Mesenchymal stem cell (in vitro differentiated cells and primary cell): ENCODE data around the gene PRDM8.

ENCODE experiments used
- DNase-seq: peaks from one replicate; pipeline ENCODE4 v3.0.0-alpha.2; 2013
- H2AFZ ChIP-seq: one replicate; pipeline ENCODE4 v1.6.1; 2013; ENCODE audit warnings: low read depth, mild to moderate bottlenecking, control low read depth, inconsistent platforms, low read length, moderate library complexity
- H2AK5ac ChIP-seq: 2 replicates; pipeline ENCODE4 v1.6.1; 2013; ENCODE audit warnings: low read length, moderate library complexity, mild to moderate bottlenecking, inconsistent platforms; ENCODE audit not compliant: severe bottlenecking
- H2BK120ac ChIP-seq: one replicate; pipeline ENCODE4 v1.6.1; 2013; ENCODE audit warnings: low read depth, mild to moderate bottlenecking, inconsistent platforms, low read length, moderate library complexity
- H2BK12ac ChIP-seq, 2 experiments: one replicate each; pipeline ENCODE4 v1.6.1; 2013; ENCODE audit warnings: inconsistent platforms in 2 of 2, low read length in 2 of 2, mild to moderate bottlenecking in 2 of 2, moderate library complexity in 2 of 2, control low read depth in 1 of 2
- H2BK15ac ChIP-seq: one replicate; pipeline ENCODE4 v1.6.1; 2013; ENCODE audit warnings: mild to moderate bottlenecking, low read depth, inconsistent platforms; ENCODE audit not compliant: poor library complexity, severe bottlenecking
- H2BK5ac ChIP-seq: 2 replicates; pipeline ENCODE4 v1.6.1; 2013; ENCODE audit warnings: low read depth, mild to moderate bottlenecking, low read length, control low read depth, inconsistent platforms; ENCODE audit not compliant: poor library complexity, severe bottlenecking
- H3K14ac ChIP-seq, 2 experiments: one replicate each; pipeline ENCODE4 v1.6.1; 2013; ENCODE audit warnings: inconsistent platforms in 2 of 2, low read length in 2 of 2, control low read depth in 1 of 2, mild to moderate bottlenecking in 1 of 2, moderate library complexity in 1 of 2
- H3K18ac ChIP-seq, 2 experiments: one replicate each; pipeline ENCODE4 v1.6.1; 2013; ENCODE audit warnings: inconsistent platforms in 2 of 2, low read length in 2 of 2, control low read depth in 1 of 2, low read depth in 1 of 2, mild to moderate bottlenecking in 1 of 2
- H3K23ac ChIP-seq, 2 experiments: one replicate each; pipeline ENCODE4 v1.6.1; 2013; ENCODE audit warnings: inconsistent platforms in 2 of 2, low read length in 2 of 2, mild to moderate bottlenecking in 2 of 2, moderate library complexity in 2 of 2, control low read depth in 1 of 2
- H3K27ac ChIP-seq: 2 replicates; pipeline ENCODE4 v1.5.1; 2013; ENCODE audit warnings: mild to moderate bottlenecking, moderate library complexity, low read length, control low read depth, inconsistent platforms; ENCODE audit not compliant: poor library complexity, severe bottlenecking
- H3K27me3 ChIP-seq, 2 experiments: 2 replicates each; pipeline versions ENCODE4 v1.6.1 to v1.7.0; 2013; ENCODE audit warnings: low read length in 2 of 2, mild to moderate bottlenecking in 2 of 2, moderate library complexity in 2 of 2, control low read depth in 1 of 2, inconsistent platforms in 1 of 2; ENCODE audit not compliant: control insufficient read depth in 1 of 2, insufficient read depth in 1 of 2
- H3K36me3 ChIP-seq, 2 experiments: 2 replicates each; pipeline versions ENCODE4 v1.6.1 to v1.7.0; 2013; ENCODE audit warnings: low read length in 2 of 2, control low read depth in 1 of 2, inconsistent platforms in 1 of 2, low read depth in 1 of 2, mild to moderate bottlenecking in 1 of 2; ENCODE audit not compliant: insufficient read depth in 2 of 2, control insufficient read depth in 1 of 2
- H3K4ac ChIP-seq, 2 experiments: one replicate each; pipeline ENCODE4 v1.6.1; 2013; ENCODE audit warnings: inconsistent platforms in 2 of 2, low read length in 2 of 2, mild to moderate bottlenecking in 2 of 2, moderate library complexity in 2 of 2, control low read depth in 1 of 2, low read depth in 1 of 2
- H3K4me1 ChIP-seq: 2 replicates; pipeline ENCODE4 v1.6.1; 2013; ENCODE audit warnings: low read depth, low read length, control low read depth; ENCODE audit not compliant: control insufficient read depth, insufficient read depth
- H3K4me2 ChIP-seq: 2 replicates; pipeline ENCODE4 v1.6.1; 2013; ENCODE audit warnings: low read length, mild to moderate bottlenecking, inconsistent platforms; ENCODE audit not compliant: poor library complexity, severe bottlenecking
- H3K4me3 ChIP-seq, 2 experiments: 2 replicates each; pipeline versions ENCODE4 v1.5.1 to v1.7.0; 2013; ENCODE audit warnings: low read length in 2 of 2, mild to moderate bottlenecking in 2 of 2, control low read depth in 1 of 2, low read depth in 1 of 2; ENCODE audit not compliant: insufficient read depth in 1 of 2
- H3K79me1 ChIP-seq: replicated peaks from 2 replicates; pipeline ENCODE4 v1.6.1; 2013; ENCODE audit warnings: mild to moderate bottlenecking, control low read depth, low read length, inconsistent platforms; ENCODE audit not compliant: poor library complexity, severe bottlenecking
- H3K9ac ChIP-seq: 2 replicates; pipeline ENCODE4 v1.7.0; 2013; ENCODE audit warnings: mild to moderate bottlenecking, low read length, moderate library complexity
- H3K9me3 ChIP-seq: 2 replicates; pipeline ENCODE4 v1.7.0; 2013; ENCODE audit warnings: mild to moderate bottlenecking, low read length; ENCODE audit not compliant: control insufficient read depth
- H4K8ac ChIP-seq: one replicate; pipeline ENCODE4 v1.6.1; 2013; ENCODE audit warnings: inconsistent platforms, mild to moderate bottlenecking, low read length, moderate library complexity
- H4K91ac ChIP-seq: one replicate; pipeline ENCODE4 v1.6.1; 2013; ENCODE audit warnings: mild to moderate bottlenecking, low read length, inconsistent platforms
- WGBS: methylation state at CpG from one replicate; pipeline ENCODE4 v1.1.7; 2013; ENCODE audit warnings: mixed read lengths; 5-methylcytosine and 5-hydroxymethylcytosine counted together

The PRDM8 gene

GRCh38 chr4:80209340-80209701 is 12.0 kb downstream of the PRDM8 start:
- Histone ChIP-seq H3K27me3 (no peaks in the 10 kb centered on the region), H3K36me3 (no peaks in the 10 kb centered on the region), H3K4me2 (no peak overlapping the region), H2BK12ac (no peak overlapping the region), H3K27ac (no peak overlapping the region), H2BK15ac (no peak overlapping the region), H4K91ac (no peak overlapping the region), H3K9me3 (no peaks in the 10 kb centered on the region), H2BK120ac (no peak overlapping the region), H3K4me1 (peaks cover 3% of the 10 kb centered on the region), H2AK5ac (no peak overlapping the region), H3K4me3 (no peak overlapping the region), H4K8ac (no peak overlapping the region), H2BK5ac (no peak overlapping the region), H3K79me1 (no peaks in the 10 kb centered on the region), H3K4ac (no peak overlapping the region), H2AFZ (no peak overlapping the region), H3K14ac (no peak overlapping the region), H3K23ac (no peak overlapping the region), H3K18ac (no peak overlapping the region), H3K9ac (no peak overlapping the region)
- no peak for DNase-seq
- 100% methylated on average over 1 of the region's 2 CpGs for WGBS

DNA sequence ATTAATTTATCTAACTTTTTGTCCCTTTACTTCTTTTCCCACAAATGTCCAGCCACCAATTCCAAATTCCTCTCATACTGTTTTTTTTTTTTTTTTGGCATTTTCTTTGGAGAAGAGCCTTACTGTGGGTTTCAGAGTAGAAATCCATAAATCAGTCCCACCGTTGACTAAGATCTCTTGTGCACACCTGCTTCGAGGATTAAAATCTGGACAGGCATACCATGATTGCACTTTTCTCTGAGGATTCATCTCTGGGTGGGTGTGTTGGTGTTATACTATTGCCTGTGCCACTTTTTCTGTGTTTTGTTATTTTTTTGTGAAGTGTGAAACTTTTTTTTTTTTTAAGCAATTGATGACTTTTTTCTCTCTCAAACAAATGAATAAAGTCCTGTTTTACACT is 13.2 kb downstream of the PRDM8 start:
- no peak overlapping the region for H2BK5ac ChIP-seq
- no peaks in the 10 kb centered on the region for H3K36me3 ChIP-seq
- H3K18ac ChIP-seq, result no peak overlapping the region
- no peak overlapping the region for H3K23ac ChIP-seq
- H2BK15ac ChIP-seq, result no peak overlapping the region
- H3K79me1 ChIP-seq, result no peaks in the 10 kb centered on the region
- H3K4me3 ChIP-seq, result no peak overlapping the region
- H2AFZ ChIP-seq, result no peak overlapping the region
- no peak overlapping the region for H3K27ac ChIP-seq
- H3K4me2 ChIP-seq, result no peak overlapping the region
- no peak overlapping the region for H4K8ac ChIP-seq
- H3K9me3 ChIP-seq, result no peaks in the 10 kb centered on the region
- DNase-seq, result no peak
- no peak overlapping the region for H3K14ac ChIP-seq
- H3K4me1 ChIP-seq, result peaks cover 3% of the 10 kb centered on the region
- H2BK12ac ChIP-seq, result no peak overlapping the region
- H4K91ac ChIP-seq, result no peak overlapping the region
- no peak overlapping the region for H3K9ac ChIP-seq
- no peak overlapping the region for H2AK5ac ChIP-seq
- WGBS, result 94% methylated on average over 2 of the region's 2 CpGs
- H3K27me3 ChIP-seq, result no peaks in the 10 kb centered on the region
- H2BK120ac ChIP-seq, result no peak overlapping the region
- H3K4ac ChIP-seq, result no peak overlapping the region

GRCh38 chr4:80213117-80213815 is 16.0 kb downstream of the PRDM8 start:
- Histone ChIP-seq H3K18ac (no peak overlapping the region), H2BK12ac (no peak overlapping the region), H3K9me3 (no peaks in the 10 kb centered on the region), H3K23ac (no peak overlapping the region), H3K79me1 (no peaks in the 10 kb centered on the region), H3K14ac (no peak overlapping the region), H3K9ac (peak overlapping the region; percentile 7), H4K91ac (no peak overlapping the region), H2BK120ac (no peak overlapping the region), H4K8ac (no peak overlapping the region), H2BK15ac (no peak overlapping the region), H2AK5ac (no peak overlapping the region), H3K36me3 (no peaks in the 10 kb centered on the region), H3K4ac (no peak overlapping the region), H2BK5ac (no peak overlapping the region), H3K4me1 (peaks cover 3% of the 10 kb centered on the region), H2AFZ (no peak overlapping the region), H3K27me3 (no peaks in the 10 kb centered on the region), H3K4me3 (no peak overlapping the region), H3K27ac (peak overlapping the region; percentile 6), H3K4me2 (no peak overlapping the region)
- 46% methylated on average over 4 of the region's 5 CpGs for WGBS
- peak; percentile 50 for DNase-seq

GRCh38 chr4:80215449-80216052 is 18.2 kb downstream of the PRDM8 start:
- no peaks in the 10 kb centered on the region for H3K79me1 ChIP-seq
- WGBS, result no CpG with 5 or more reads among the region's 5 CpGs
- no peaks in the 10 kb centered on the region for H3K36me3 ChIP-seq
- H2BK5ac ChIP-seq, result no peak overlapping the region
- H3K4me2 ChIP-seq, result no peak overlapping the region
- H3K14ac ChIP-seq, result no peak overlapping the region
- H3K4me3 ChIP-seq, result no peak overlapping the region
- H3K23ac ChIP-seq, result no peak overlapping the region
- H3K4me1 ChIP-seq, result peaks cover 5% of the 10 kb centered on the region
- H3K9ac ChIP-seq, result no peak overlapping the region
- H3K4ac ChIP-seq, result no peak overlapping the region
- no peaks in the 10 kb centered on the region for H3K9me3 ChIP-seq
- H3K27me3 ChIP-seq, result no peaks in the 10 kb centered on the region
- peak; percentile 63 for DNase-seq
- no peak overlapping the region for H3K18ac ChIP-seq
- H3K27ac ChIP-seq, result no peak overlapping the region
- H4K8ac ChIP-seq, result no peak overlapping the region
- no peak overlapping the region for H2BK12ac ChIP-seq
- H2AFZ ChIP-seq, result no peak overlapping the region
- H2BK15ac ChIP-seq, result no peak overlapping the region
- H2BK120ac ChIP-seq, result no peak overlapping the region
- no peak overlapping the region for H2AK5ac ChIP-seq
- no peak overlapping the region for H4K91ac ChIP-seq
